Duodenal mucosa (tissue), 2 donors: ENCODE measurements around the gene BST1.

Experiments
- H3K27ac ChIP-seq: one replicate; pipeline ENCODE4 v1.7.0; 2013; ENCODE audit warnings: low read depth, low read length
- H3K27me3 ChIP-seq, 2 donors: one replicate each; pipeline ENCODE4 v1.7.0; 2013; ENCODE audit warnings: low read length in 2 of 2, control low read depth in 1 of 2; ENCODE audit not compliant: insufficient read depth in 2 of 2, control insufficient read depth in 1 of 2
- H3K36me3 ChIP-seq, 2 donors: one replicate each; pipeline ENCODE4 v1.7.0; 2013; ENCODE audit warnings: low read length in 2 of 2, control low read depth in 1 of 2; ENCODE audit not compliant: insufficient read depth in 2 of 2, control insufficient read depth in 1 of 2
- H3K4me1 ChIP-seq, 2 donors: one replicate each; pipeline ENCODE4 v1.7.0; 2013; ENCODE audit warnings: low read length in 2 of 2, control low read depth in 1 of 2; ENCODE audit not compliant: insufficient read depth in 2 of 2, control insufficient read depth in 1 of 2
- H3K4me3 ChIP-seq, 2 donors: one replicate each; pipeline ENCODE4 v1.7.0; 2013; ENCODE audit warnings: low read length in 2 of 2, low read depth in 1 of 2
- H3K9ac ChIP-seq, 2 donors: one replicate each; pipeline ENCODE4 v1.7.0; 2013; ENCODE audit warnings: low read length in 2 of 2, low read depth in 1 of 2
- H3K9me3 ChIP-seq, 2 donors: one replicate each; pipeline ENCODE4 v1.7.0; 2013; ENCODE audit warnings: low read length in 2 of 2, control low read depth in 1 of 2; ENCODE audit not compliant: control insufficient read depth in 1 of 2

BST1 gene

DNA sequence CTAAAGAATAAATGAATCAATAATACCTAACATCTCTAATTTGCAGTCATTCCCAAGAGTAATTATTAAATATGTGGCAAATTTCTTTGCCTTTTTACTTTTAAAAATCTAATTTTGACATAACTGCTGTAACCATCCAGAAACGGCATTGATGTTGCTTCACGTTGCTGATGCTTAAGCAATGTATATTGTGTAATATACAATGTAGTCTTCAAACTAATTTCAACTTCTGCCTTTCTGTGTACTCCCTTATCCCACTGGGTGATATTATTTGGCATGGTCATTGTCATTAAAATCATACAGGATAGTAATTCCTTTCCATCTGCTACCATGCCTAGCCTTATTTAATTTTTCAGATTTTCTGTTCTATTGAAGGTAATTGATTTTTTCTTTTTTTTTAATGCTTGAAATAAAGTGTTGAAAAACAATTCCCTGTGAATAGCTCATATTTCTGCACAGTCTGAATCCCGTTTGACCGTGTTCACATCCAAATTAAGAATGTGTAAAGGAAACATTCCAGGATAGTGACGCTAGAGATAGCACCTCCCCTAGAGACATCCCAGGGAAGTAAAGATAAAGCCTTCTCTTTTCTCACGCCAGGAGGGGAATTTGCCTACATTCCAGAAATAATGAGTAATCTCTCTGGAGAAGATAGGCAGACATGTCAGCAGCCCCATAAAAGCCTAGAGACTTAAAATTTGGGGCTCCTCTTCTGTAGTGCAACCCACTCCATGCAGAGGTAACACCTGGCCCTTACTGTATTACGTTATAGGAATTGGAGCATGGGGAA, 12.7 kb upstream of the BST1 start:
- no peaks in the 10 kb centered on the region for H3K4me1 ChIP-seq
- no peak overlapping the region for H3K9ac ChIP-seq
- peaks cover 7 to 17% of the 10 kb centered on the region in 2 donors for H3K36me3 ChIP-seq
- no peaks in the 10 kb centered on the region for H3K27me3 ChIP-seq
- no peaks in the 10 kb centered on the region for H3K9me3 ChIP-seq
- H3K27ac ChIP-seq, result no peak overlapping the region
- H3K4me3 ChIP-seq, result no peak overlapping the region

DNA sequence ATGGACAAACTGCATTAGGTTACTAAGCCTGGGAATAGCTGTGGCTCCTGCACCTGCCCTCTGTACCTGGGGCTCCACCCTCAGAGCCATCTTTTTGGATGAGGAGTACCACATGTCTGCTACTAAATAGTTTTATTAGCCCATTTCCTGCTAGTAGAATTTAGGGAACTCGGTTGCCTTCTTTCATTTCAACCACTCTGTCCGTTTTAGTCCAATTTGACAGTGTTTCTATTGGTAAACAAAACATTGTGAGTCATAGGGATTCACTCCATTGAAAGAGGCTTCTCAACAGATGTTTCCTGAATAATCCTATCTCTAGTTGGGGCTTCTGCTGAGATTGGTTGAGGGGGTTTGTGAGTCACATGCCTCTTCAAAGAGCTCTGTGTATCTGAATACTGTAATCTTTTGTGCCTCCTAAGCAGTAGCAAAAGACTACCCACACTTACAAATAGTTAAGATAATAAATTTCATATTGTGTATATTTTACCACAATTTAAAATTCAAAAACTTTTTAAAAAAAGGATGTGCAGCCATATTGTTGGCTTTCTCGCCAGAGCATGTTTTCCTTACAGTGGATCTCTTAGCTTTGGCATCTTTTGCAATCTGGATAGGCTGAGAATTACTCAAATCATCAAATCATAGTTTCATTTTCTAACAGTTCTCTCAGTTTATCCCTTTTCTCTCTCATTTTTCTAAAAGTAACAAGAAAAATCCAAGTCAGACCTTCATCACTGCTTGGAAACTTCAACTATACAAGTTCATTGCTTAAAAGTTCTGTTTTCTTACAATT, 11.3 kb upstream of the BST1 start:
- peaks cover 7 to 9% of the 10 kb centered on the region in 2 donors for H3K36me3 ChIP-seq
- H3K27me3 ChIP-seq, result no peaks in the 10 kb centered on the region
- H3K9ac ChIP-seq, result no peak overlapping the region
- no peak overlapping the region for H3K4me3 ChIP-seq
- no peak overlapping the region for H3K27ac ChIP-seq
- no peaks in the 10 kb centered on the region for H3K4me1 ChIP-seq
- H3K9me3 ChIP-seq, result no peaks in the 10 kb centered on the region

DNA sequence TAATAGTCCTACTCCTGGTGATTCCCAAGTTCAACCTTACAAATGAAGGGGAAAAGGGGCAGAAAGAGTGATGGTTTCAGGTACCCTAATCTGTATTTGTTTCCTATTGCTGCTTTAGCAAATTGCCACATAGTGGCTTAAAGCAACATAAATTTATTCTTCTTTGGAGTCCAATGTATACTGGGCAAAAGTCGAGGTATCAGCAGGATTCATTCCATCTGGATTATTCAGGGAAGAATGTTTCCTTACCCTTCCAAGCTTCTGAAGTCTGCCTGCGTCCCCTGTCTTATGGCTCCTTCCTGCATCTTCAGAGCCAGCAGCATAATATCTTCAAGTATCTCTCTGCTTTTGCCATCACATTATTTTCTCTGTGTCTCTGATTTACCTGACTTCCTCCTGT, 10.3 kb upstream of the BST1 start:
- no peaks in the 10 kb centered on the region for H3K4me1 ChIP-seq
- peaks cover 0 to 3% of the 10 kb centered on the region in 2 donors for H3K36me3 ChIP-seq
- no peaks in the 10 kb centered on the region for H3K9me3 ChIP-seq
- H3K4me3 ChIP-seq, result no peak overlapping the region
- H3K9ac ChIP-seq, result no peak overlapping the region
- no peak overlapping the region for H3K27ac ChIP-seq
- H3K27me3 ChIP-seq, result no peaks in the 10 kb centered on the region

GRCh38 chr4:15694431-15694830, 8.4 kb upstream of the BST1 start:
- no peaks in the 10 kb centered on the region for H3K4me1 ChIP-seq
- no peak overlapping the region for H3K9ac ChIP-seq
- no peak overlapping the region for H3K4me3 ChIP-seq
- H3K27me3 ChIP-seq, result no peaks in the 10 kb centered on the region
- H3K36me3 ChIP-seq, result no peaks in the 10 kb centered on the region
- H3K27ac ChIP-seq, result no peak overlapping the region
- H3K9me3 ChIP-seq, result no peaks in the 10 kb centered on the region

GRCh38 chr4:15695240-15695699, 7.6 kb upstream of the BST1 start:
- no peaks in the 10 kb centered on the region for H3K27me3 ChIP-seq
- H3K36me3 ChIP-seq, result no peaks in the 10 kb centered on the region
- H3K4me3 ChIP-seq, result no peak overlapping the region
- peaks cover 0 to under 1% of the 10 kb centered on the region in 2 donors for H3K4me1 ChIP-seq
- no peak overlapping the region for H3K9ac ChIP-seq
- no peaks in the 10 kb centered on the region for H3K9me3 ChIP-seq
- H3K27ac ChIP-seq, result no peak overlapping the region

- Histone ChIP-seq H3K4me3 (no peak overlapping the region), H3K27me3 (no peaks in the 10 kb centered on the region), H3K27ac (no peak overlapping the region), H3K9ac (no peak overlapping the region), H3K4me1 (peaks cover 4 to 5% of the 10 kb centered on the region in 2 donors), H3K9me3 (no peaks in the 10 kb centered on the region), H3K36me3 (no peaks in the 10 kb centered on the region)
Measured at GRCh38 chr4:15695729-15696128, 7.1 kb upstream of the BST1 start.

DNA sequence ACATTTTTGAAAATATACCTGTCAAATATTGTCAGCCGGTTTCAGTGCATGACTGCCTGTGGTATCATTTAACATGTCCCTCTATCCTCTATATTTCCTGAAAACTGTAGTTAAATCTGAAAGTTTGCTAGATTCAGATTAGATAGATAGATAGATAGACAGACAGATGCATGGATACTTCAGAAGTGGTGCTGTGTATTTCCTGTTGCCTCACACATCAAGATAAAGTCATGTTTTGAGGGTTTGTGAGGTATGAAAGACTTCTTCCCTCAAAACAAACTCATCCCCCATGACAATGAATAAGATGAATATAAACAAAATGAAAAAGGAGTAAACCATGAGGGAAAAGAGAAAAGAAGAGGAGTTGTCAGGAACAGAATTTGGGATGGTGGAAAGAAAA, 6.0 kb upstream of the BST1 start:
- Histone ChIP-seq H3K27me3 (no peaks in the 10 kb centered on the region), H3K9ac (no peak overlapping the region), H3K36me3 (no peaks in the 10 kb centered on the region), H3K27ac (no peak overlapping the region), H3K4me3 (no peak overlapping the region), H3K9me3 (no peaks in the 10 kb centered on the region), H3K4me1 (peaks cover 5 to 11% of the 10 kb centered on the region in 2 donors)

- Histone ChIP-seq H3K4me3 (peak overlapping the region; percentile 68 to 74), H3K36me3 (no peaks in the 10 kb centered on the region), H3K9me3 (no peaks in the 10 kb centered on the region), H3K27ac (no peak overlapping the region), H3K27me3 (no peaks in the 10 kb centered on the region), H3K9ac (peak overlapping the region; percentile 59 to 63), H3K4me1 (peaks cover 16% of the 10 kb centered on the region in 2 donors)
Measured at GRCh38 chr4:15703439-15703838, 574 bp downstream of the BST1 start.

DNA sequence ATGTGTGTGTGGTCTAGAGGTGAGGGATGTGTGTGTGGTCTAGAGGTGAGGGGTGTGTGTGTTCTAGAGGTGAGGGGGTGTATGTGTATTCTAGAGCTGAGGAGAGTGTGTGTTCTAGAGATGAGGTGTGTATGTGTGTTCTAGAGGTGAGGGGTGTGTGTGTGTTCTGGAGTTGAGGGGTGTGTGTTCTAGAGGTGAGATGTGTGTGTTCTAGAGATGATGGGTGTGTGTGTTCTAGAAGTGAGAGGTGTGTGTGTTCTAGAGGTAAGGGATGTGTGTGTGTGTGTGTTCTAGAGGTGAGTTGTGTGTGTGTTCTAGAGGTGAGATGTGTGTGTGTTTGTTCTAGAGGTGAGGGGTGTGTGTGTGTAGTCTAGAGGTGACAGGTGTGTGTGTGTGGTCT, 1.3 kb downstream of the BST1 start:
- H3K9me3 ChIP-seq, result no peaks in the 10 kb centered on the region
- H3K36me3 ChIP-seq, result peaks cover 0 to 2% of the 10 kb centered on the region in 2 donors
- peak overlapping the region in 1 of 2 donors; percentile 74 for H3K4me3 ChIP-seq
- no peak overlapping the region for H3K27ac ChIP-seq
- H3K9ac ChIP-seq, result no peak overlapping the region
- H3K4me1 ChIP-seq, result peaks cover 16% of the 10 kb centered on the region in 2 donors
- no peaks in the 10 kb centered on the region for H3K27me3 ChIP-seq

GRCh38 chr4:15706646-15707362, 3.9 kb downstream of the BST1 start:
- Histone ChIP-seq H3K4me1 (peaks cover 6 to 11% of the 10 kb centered on the region in 2 donors), H3K27ac (no peak overlapping the region), H3K9me3 (no peaks in the 10 kb centered on the region), H3K9ac (no peak overlapping the region), H3K36me3 (peaks cover 0 to 2% of the 10 kb centered on the region in 2 donors), H3K4me3 (no peak overlapping the region), H3K27me3 (no peaks in the 10 kb centered on the region)
